Amniotic stem cell (primary cell): ENCODE measurements around the gene TMUB2.

Experiments used
- DNase-seq: peaks from one replicate; lab custom pipeline; 2025; lab: John Stamatoyannopoulos, UW

TMUB2 gene

DNA sequence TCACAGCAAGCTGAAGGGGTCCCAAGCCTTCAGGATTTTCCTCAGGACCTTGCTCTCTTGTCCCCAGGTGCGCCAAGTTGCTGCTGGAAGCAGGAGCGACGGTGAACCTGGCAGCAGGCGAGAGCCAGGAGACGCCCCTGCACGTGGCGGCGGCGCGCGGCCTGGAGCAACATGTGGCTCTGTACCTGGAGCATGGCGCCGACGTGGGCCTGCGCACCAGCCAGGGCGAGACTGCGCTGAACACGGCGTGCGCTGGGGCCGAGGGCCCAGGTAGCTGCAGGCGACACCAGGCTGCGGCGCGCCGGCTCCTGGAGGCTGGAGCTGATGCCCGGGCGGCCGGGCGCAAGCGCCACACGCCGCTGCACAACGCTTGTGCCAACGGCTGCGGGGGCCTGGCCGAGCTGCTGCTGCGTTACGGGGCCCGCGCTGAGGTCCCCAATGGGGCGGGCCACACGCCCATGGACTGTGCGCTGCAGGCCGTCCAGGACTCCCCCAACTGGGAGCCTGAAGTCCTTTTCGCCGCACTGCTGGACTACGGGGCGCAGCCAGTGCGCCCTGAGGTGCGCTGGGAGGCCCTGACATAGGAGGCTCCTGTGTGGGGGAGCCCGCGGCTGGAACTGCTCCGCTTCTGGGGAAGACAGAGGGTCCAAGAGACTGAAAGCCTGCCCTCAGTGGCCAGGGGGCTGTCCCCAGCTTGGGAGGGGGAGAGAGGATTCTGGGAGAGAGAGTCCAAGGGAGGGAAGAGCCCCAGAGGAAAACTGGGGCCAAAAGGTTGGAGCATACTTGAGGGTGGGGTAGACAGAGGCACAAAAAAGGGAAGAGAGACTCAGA is 9.9 kb upstream of the TMUB2 start:
- DNase-seq = no peak

DNA sequence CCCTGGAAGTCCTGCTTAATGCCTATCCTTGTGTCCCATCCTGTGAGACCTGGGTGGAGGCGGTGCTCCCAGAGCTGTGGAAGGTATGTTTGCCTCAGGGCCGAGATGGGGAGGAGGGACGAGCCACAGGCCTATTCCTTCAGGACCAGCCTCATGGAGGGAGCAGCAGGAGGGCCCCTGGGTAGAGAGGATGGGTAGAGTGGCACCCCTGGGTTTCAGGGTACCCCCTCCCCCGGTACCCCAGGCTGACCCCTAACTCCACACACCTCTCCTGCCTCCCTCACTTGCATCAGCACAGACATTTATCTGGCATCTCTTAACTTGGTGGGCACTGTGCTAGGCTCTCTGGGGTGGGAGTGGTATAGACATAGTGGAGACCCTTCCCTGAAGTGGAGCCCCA is 9.1 kb upstream of the TMUB2 start:
- no peak for DNase-seq

DNA sequence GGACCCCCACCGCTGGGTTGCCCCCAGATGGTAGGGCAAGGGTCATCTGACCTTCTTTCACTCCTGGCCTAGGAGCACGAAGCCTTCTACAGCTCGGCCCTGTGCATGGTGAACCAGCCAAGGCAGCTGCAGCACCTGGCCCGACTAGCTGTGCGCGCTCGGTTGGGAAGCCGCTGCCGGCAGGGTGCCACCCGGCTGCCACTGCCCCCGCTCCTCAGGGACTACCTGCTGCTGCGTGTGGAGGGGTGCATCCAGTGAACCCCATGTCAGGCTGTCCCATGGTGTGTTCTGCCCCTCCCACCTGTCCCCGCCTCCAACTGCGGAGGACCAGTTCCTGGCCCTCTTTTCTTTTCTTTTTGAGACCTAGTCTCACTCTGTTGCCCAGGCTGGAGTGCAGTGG is 8.6 kb upstream of the TMUB2 start:
- no peak for DNase-seq

DNA sequence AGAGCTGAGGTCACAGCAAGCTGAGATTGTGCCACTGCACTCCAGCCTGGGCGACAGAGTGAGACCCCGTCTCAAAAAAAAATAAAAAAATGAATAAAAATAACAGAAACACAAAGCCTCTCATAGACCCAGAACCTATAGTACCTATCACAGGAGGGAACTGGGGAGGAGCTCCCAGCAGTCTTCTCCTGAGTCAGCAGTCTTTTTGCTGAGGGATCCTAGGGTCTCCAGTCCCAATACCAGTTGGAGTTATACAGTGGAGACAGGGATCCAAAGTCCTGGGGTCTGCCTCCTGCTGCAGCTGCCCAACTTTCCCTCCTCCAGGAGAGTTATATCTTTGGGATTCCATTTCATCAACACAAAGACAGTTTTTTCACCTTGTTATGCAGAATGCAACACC is 3.7 kb upstream of the TMUB2 start:
- no peak for DNase-seq

DNA sequence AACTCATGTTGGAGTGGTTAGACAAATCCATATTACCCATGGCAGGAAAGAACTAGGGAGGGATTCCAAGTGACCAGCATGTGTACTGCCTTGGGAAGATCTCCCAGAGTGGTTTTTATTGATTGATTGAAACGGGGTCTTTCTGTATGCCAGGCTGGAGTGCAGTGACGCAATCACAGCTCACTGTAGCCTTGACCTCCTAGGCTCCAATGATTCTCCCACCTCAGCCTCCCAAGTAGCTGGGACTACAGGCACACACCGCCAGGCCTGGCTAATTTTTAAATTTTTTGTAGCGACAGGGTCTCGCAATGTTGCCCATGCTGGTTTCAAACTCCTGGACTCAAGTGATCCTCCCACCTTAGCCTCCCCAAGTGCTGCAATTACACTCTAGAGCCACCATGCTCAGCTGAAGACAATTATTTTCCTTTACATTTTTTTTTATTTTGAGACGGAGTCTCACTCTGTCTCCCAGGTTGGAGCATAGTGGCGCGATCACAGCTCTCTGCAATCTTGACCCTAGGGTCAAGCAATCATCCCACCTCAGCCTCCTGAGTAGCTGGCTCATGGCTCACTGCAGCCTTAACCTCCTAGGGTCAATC is 2.5 kb upstream of the TMUB2 start:
- DNase-seq = no peak

DNA sequence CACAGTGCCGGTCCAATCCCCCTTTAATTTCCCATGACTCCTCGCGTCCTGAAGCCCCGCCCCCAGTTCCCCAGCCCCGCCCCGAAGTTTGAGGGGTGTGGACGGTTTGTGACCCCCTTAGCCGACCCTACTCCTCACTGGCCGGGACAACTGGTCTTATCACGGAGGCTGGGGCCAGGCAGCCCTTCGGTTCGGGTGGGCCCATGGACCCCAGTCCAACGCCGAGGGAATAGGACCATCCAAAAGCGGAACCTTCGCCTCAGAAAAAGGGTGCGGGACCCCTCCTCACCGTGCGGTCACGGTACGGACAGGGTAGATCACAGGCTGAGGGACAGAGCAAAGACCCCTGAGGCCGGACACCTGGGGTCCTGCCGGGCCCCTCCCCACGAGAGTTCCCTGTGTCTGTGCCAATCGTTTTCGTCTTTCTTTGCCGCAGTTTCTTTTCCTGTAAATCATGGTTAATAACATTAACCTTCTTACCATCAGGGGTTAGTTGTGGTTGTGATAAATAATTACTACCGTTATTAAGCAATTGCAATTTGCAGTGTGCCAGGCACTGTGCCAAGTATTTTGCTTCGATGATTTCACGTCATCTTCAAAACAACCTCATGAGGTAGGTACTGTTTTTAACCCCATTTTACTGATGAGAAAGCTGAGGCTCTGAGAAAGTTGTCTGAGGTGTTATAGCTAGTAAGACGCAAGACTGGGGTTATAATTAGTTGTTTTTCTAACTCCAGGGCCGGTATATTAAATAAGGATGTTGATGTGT is 543 bp downstream of the TMUB2 start:
- no peak for DNase-seq

DNA sequence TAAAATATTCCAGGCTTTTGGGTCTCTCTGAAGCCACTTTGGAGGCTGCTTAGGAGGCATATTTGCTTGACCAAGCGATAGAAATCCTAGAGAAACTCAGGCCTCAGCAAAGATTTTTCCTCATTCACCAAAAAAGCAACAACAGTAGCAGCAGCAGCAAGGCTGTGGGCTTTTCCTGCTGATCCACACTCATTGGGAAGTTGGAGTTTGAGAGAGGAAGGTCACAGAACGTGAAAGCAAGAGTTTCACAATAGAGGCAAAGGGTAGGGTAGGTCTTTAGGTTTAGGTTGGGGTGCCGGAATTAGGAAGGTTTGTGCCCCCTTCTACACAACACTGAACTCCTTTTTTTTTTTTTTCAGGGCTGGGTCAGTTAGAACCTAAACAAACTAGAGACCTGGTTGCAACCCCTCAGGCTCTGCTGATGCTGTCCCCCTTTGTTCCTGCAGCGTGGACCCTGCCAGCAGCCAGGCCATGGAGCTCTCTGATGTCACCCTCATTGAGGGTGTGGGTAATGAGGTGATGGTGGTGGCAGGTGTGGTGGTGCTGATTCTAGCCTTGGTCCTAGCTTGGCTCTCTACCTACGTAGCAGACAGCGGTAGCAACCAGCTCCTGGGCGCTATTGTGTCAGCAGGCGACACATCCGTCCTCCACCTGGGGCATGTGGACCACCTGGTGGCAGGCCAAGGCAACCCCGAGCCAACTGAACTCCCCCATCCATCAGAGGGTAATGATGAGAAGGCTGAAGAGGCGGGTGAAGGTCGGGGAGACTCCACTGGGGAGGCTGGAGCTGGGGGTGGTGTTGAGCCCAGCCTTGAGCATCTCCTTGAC is 2.0 kb downstream of the TMUB2 start:
- no peak for DNase-seq

DNA sequence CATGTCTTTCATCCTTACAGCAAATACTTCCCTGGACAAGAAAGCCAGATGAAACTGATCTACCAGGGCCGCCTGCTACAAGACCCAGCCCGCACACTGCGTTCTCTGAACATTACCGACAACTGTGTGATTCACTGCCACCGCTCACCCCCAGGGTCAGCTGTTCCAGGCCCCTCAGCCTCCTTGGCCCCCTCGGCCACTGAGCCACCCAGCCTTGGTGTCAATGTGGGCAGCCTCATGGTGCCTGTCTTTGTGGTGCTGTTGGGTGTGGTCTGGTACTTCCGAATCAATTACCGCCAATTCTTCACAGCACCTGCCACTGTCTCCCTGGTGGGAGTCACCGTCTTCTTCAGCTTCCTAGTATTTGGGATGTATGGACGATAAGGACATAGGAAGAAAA is 3.7 kb downstream of the TMUB2 start:
- DNase-seq = no peak

DNA sequence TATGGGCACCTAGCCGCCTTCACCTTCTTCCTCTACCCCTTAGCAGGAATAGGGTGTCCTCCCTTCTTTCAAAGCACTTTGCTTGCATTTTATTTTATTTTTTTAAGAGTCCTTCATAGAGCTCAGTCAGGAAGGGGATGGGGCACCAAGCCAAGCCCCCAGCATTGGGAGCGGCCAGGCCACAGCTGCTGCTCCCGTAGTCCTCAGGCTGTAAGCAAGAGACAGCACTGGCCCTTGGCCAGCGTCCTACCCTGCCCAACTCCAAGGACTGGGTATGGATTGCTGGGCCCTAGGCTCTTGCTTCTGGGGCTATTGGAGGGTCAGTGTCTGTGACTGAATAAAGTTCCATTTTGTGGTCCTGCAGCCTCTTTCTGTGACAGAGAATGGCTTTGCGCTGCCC is 4.6 kb downstream of the TMUB2 start:
- no peak for DNase-seq

DNA sequence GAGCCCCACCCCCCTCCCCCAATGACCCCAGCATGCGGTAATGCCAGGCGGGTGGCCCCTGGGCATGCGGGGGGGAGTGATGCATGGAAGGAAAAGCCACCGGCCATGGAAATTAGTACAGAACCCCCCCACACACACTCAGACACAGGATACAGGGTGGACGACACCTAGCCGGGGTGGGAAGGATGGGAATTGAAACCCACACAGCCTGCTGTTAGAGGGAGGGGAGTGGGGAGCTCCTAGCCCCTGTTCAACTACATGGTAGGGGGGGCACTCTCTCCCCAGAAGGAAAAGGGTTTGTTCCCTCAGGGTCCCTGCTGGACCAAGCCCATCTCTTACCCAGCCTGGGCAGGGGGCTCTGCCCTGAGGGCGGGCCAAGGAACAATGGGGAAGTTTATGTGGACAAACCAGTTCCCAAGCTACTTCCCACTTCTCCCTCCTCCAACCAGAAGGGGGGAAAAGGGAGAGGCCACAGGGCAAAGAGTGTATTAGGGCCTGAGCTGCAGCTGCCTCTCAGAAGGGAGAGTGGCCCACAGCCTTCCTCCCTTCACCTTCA is 5.2 kb downstream of the TMUB2 start:
- DNase-seq = no peak

DNA sequence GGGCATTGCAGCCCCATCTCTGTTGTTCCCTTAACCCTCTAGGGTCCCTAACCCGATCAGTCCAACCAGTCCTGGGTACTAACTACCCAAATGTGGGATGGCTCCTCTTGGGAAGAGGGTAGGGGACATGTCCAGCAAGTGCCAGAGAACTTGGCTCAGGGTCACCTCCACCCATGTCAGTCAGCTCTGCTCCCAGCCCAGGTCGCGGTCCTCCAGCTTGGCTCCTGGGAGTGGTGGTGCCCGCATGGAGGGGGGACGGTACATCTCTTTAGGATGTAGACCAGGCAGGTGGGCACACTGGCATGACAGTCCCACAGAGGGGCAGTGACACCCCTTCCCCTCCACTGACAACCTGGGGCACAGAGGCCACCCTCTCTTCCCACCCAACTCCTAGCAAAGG is 6.0 kb downstream of the TMUB2 start:
- DNase-seq = no peak

DNA sequence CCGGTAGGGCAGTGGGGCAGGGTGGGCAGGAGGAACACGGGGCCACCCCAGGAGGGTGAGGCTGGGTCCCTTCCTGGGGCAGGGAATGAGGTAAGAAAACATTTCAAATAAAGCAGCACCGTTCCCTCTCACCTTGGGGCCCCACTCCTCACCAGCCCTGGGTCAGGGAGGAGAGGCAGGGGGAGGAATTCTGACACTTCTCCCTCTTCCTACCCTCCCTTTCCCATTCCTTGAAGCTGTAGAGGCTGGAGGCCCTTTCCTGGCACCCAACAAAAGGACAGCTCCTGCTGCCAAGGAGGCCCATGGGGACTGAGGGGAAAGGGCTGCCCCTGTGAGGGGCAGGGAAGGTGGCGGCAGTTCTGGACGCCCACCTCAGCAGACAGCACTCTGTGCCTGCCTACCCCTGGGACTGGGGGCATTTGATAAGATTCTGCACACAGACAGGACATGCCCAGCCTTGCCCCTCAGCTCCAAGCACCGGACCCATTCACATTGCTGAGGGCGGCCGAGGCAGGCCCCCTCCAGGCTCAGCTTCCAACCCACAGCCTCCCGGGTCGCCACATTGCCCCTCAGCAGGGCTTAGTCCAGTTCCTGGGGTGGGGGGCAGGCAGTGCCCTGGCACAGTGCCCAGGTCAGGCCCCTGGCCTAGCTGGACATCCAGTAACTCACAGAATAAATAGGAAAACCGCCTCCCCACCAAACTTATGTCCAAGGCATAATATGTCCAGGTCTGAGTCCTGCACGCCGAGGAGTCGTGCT is 6.7 kb downstream of the TMUB2 start:
- DNase-seq = no peak

DNA sequence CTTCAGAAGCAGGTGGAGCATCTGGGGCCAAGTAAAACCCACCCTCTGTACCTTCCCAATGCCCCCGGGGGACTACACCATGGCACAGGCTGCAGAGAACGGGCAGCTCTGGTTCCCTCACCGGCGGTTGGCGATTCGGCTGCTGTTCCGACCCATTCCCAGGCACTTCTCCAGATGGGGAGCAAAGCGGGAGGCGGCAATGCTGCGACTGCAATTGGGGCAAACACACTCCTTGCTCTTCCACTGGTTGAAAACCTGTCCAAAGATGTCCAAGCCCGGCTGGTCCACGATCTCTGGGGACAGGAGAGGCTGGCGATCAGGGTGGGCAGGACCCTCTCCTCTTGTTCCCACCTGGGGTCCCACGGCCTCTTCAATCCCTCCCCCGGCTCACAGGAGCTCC is 10.3 kb downstream of the TMUB2 start:
- DNase-seq = no peak

DNA sequence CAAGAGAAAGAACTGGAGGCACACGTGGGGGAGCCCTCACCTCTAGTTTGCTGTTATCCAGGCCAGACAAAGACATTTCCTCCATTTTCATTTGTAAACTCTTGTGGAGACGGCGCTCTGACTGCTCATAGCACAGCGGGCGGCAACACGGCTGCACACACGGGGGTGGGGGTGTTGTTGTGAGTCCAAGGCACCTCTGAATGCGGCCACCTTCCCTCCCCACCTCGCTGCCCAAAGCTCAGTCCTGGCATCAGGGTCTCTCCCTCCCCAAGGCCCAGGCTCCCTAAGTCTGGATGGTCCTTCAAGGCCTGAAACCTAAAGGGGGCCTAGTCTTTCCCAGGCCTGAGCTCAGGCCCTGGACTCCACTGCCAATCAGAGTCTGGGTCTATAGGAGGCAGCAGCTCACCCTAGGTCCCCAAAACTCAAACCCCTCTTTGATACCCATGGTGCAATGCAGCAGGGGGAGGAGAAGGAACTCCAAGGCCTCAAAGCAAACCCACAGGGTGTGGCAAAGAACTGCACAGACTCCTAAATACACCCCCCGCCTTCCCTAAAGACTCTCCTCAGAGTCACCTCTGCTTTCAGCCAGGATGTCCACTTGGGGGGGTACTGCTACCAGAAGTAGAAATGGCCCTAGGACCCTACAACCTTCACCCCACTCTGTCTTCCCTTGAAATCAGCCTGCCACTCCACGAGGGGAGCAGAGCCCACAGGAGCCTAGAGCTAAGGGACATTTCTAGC is 11.4 kb downstream of the TMUB2 start:
- no peak for DNase-seq

DNA sequence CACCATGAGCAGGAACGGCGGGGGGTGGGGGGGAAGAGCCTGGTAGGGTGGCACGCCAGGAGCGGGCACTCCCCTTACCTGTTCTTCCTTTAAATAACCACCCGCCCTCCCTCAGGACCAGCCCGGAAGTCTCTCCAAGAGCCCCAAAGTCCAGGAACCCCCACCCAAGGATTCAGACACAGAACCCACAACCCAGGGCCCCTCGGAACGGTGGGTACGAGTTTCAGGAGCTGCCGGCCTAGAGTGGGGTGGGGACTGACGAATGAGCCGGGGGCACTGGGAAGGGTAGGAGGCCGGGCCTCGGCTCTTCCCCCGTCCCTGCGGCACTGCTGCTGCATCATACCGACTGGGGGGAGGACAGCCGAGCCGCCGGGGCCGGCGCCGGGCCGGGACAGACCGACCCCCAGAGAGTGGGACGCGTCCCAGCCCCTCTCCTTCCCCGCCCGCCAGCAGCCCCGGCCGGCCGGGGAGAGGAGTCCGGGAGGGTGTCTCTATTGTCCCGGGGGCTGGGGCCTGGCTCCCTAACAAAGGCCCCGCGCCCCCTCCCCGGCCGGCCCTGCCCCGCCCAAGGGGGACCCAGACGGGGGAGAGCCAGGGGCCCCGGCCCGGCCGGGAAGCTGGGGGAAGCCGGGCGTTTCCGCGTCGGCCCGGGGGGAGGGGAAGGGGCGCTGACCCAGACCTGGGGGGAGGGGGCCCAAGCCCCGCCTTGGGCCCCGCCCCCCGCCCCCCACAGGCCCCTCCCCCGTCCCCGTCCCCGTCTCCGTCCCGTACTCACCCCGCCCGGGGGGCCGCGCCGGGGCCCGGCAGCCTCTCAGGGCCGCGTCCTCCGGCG is 12.2 kb downstream of the TMUB2 start:
- DNase-seq = no peak

DNA sequence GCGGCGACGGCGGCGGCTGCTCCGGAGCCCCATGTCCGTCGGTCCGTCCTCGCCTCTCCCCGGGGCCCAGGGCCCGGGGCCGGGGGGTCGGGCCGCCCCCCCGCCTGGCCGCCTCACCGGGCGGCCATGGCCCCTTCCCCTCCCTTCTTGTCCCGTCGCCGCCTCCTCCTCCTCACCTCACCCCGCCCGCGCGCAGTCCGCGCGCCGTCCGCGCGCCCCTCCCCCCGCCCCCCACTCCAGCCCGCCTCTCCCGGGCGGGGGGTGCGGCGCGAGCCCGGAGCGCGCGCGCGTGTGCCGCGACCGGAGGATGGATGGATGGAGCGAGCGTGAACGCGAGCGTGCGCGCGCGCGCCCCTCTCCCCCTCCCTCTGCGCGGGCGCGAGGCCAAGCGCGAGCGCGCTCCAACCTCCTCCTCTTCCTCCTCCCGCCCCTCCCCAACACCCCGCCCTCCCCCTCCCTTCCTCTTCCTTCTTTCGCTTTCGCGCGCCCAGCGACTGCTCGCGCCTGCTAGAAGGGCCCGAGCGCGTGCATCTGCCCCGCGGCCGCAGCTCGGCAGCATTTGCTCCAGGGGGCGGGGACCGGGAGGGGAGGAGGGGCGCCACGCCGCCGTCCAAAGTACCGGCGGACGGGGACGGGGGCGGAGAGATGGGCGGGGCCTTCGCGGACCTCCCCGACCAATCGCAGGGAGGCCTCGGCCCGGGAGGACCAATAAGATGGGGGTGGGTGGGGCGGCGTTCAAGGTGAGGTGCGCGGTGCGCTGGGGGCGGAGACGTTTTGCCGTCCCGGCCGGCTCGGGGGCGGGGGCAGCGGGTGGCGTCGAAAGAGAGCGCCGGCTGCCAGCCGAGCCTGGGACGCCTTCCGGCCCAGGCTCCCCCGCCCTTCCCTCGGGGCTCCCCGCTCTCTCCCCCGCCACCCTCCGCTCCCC is 13.0 kb downstream of the TMUB2 start, which contains the start of gene ATXN7L3:
Gene ATXN7L3, minus strand, starts transcription at position 332 of the 925 bp plus-strand sequence. CDS start 1,814 bp downstream, outside the sequence.
- DNase-seq = peak; percentile 98

DNA sequence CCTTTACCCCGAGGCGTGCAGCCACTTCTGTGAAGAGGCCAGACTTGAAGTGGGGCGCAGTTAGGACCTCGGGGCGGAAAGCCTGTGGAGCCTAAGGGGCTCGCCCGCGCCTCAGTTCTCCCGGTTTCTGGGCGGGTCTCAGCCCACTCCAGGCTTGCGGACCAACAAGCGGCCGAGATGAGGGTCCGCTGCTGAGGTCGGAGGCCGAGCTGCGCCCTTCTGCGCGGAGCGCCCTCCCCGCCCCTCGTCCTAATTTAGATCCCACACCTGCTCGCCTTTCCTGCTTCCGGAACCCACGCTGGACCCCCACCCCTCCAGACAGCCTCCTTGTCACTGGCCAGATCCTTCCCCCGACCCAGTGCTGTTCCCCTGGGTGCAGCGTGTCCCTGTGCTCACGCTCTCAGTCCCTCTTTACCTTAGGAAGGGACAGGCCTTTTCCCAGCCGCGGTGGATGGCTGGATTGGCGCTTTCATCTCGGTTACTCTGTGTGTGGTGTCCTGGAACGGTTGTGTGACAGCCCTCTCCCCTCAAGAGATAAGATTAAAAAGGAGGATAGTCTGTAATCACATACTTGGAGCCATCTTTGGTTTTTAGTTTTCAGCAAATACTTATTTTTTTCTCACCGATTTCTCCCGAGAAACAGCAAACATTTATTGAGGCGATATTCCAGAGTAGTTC is 13.8 kb downstream of the TMUB2 start:
- DNase-seq = no peak

DNA sequence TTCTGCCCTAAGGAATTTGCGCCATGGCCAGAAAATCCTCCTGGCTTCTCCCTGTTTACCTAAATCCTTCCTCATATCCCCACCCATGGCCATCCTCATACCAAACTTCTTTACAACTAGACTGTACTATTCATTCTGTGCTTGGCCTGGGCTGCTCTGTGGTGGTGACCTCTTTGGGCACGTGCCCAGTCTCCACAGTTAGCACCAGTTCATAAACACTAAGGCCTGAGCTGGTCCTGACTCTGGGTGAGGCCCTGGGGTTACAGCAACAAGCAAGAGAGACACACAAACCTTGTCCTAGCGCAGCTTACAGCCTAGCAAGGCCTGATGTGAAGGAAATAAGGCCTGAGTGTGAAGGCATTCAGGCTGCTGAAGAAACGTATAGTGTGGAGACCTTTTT is 16.0 kb downstream of the TMUB2 start:
- DNase-seq = no peak
